MCF 10A (cell line): ENCODE measurements around the gene CROCC2. TPM values are rescaled to one million over a fixed set of nuclear protein-coding genes. Genes with fewer than 3 reads are reported as not detected.

Experiments
- BruUV-seq: library from RNA; stranded (reverse); fragments of 400-500 nt; replicated peaks from 2 replicates; lab custom pipeline; 2021; lab: Mats Ljungman, UMichigan
- CTCF ChIA-PET: fragments of 300-600 bp; sonication (Branson Sonifier 250); formaldehyde crosslinking; extraction: SDS; loops from one replicate; lab custom pipeline; 2021; ENCODE audit warnings: antibody characterized with exemption, inconsistent platforms; lab: Yijun Ruan, JAX
- POLR2A ChIA-PET: fragments of 300-600, 350-650 bp; sonication (Branson Sonifier 250); formaldehyde crosslinking; extraction: SDS; loops from one replicate; lab custom pipeline; 2020; ENCODE audit warnings: antibody characterized with exemption, inconsistent platforms; lab: Yijun Ruan, JAX
- DNase-seq: peaks from one replicate; pipeline ENCODE4 v3.0.0-alpha.2; 2018; ENCODE audit not compliant: unreplicated experiment
- H3K27ac Mint-ChIP-seq: one replicate; pipeline ENCODE4 v1.8.0; 2022; ENCODE audit warnings: mild to moderate bottlenecking, low read depth, mixed read lengths; ENCODE audit not compliant: unreplicated experiment
- H3K27me3 Mint-ChIP-seq: one replicate; pipeline ENCODE4 v1.8.0; 2022; ENCODE audit warnings: mixed read lengths; ENCODE audit not compliant: insufficient read depth, unreplicated experiment
- H3K36me3 Mint-ChIP-seq: one replicate; pipeline ENCODE4 v1.8.0; 2022; ENCODE audit warnings: mild to moderate bottlenecking, moderate library complexity, mixed read lengths; ENCODE audit not compliant: insufficient read depth, unreplicated experiment
- H3K4me1 Mint-ChIP-seq: one replicate; pipeline ENCODE4 v1.8.0; 2022; ENCODE audit warnings: mixed read lengths; ENCODE audit not compliant: insufficient read depth, unreplicated experiment
- H3K4me3 Mint-ChIP-seq: one replicate; pipeline ENCODE4 v1.8.0; 2022; ENCODE audit warnings: mild to moderate bottlenecking, moderate library complexity, mixed read lengths; ENCODE audit not compliant: unreplicated experiment
- H3K9me3 Mint-ChIP-seq: one replicate; pipeline ENCODE4 v1.8.0; 2022; ENCODE audit warnings: mixed read lengths; ENCODE audit not compliant: unreplicated experiment
- CTCF ChIP-seq: fragments of 200-600 bp; IDR thresholded peaks from one replicate; pipeline ENCODE4 v1.8.0; 2022; ENCODE audit warnings: antibody characterized with exemption, mild to moderate bottlenecking; ENCODE audit not compliant: unreplicated experiment
- intact Hi-C: fragments of 100-400 bp; cut with micrococcal nuclease; formaldehyde crosslinking; loops from 2 replicates; pipeline ENCODE4 v1.14.1; 2022
- total RNA-seq: library from RNA; stranded (reverse); gene quantifications from 2 replicates; pipeline ENCODE4 v1.2.3, GENCODE V29; 2022

CROCC2 gene
- total RNA-seq, 1 experiment from 2014 or later = not detected

DNA sequence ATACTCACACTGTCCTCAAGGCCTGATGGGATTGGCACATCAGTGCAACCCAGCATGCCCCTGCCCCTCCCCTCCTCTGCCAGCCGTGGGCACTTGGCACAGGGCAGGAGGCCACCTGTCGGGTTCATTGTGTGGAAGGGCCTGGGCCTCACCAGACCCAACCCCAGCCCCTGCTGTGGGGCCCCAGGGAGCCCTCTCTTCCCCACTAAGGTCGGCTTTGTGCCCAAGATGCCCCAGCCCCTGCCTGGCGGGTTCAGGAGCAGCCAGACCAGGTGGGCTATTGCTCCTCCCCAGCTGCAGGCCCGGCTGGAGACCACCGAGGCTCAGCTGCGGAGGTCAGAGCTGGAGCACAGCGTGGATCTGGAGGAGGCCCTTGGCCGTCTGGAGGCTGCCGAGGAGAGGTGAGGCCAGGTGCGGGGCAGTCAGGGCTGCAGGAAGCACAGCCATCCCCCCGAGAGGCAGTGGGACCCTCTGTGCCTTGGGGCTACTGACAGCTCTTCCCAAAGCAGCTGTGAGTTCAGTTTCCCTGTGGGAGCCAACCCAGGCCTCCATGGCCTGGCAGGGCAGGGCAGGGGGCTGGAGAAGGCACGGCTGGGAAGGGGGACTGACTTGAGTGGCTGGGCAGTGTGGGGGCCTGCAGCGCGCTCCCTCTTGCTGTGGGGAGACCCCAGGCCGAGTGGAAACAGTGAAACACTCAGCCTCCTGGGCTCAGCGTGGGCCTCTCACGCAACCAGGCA is 16.3 kb downstream of the CROCC2 start:
- no peak for DNase-seq
- Mint-ChIP-seq H3K27ac (no peak overlapping the region), H3K4me3 (no peak overlapping the region), H3K4me1 (peaks cover 8% of the 10 kb centered on the region), H3K36me3 (no peaks in the 10 kb centered on the region), H3K27me3 (no peaks in the 10 kb centered on the region), H3K9me3 (no peaks in the 10 kb centered on the region)
- BruUV-seq = no TSS peak
- TF ChIP-seq CTCF = no peak
- ChIA-PET POLR2A (interaction anchor here (1.0 kb wide), 1 partner anchor 139 kb away, joined by 6 read pairs; no protein-coding TSS in a partner anchor), CTCF (no interaction called here)
- intact Hi-C loops = no loop called here

- Mint-ChIP-seq H3K27ac (no peak overlapping the region), H3K9me3 (no peaks in the 10 kb centered on the region), H3K36me3 (no peaks in the 10 kb centered on the region), H3K4me3 (no peak overlapping the region), H3K27me3 (peaks cover 4% of the 10 kb centered on the region), H3K4me1 (peaks cover 8% of the 10 kb centered on the region)
- intact Hi-C loops = no loop called here
- ChIA-PET POLR2A (interaction anchor here (0.6 kb wide), 1 partner anchor 1643 kb away, joined by 3 read pairs; no protein-coding TSS in a partner anchor), CTCF (no interaction called here)
- TF ChIP-seq CTCF = no peak
- DNase-seq = no peak
- no TSS peak for BruUV-seq
Measured at GRCh38 chr2:240922982-240923537, 16.9 kb downstream of the CROCC2 start.

DNA sequence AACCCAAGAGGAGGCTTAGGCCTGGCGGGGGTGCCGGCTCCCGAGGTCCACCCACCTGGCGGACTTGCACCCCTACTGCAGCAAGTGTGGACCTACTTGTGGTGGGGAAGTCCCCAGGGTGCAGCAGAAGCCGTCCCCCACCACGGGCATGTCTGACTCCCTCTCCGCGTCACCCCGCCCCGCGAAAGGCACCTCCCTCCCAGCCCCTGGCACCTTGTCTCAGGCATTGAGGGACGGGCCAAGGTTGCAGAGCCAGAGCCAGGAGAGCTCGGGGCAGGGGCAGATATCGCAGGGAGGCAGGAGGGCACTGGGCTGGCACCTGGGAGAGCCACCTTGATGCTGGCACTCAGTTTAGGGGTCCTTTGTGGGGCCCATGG is 19.0 kb downstream of the CROCC2 start:
- POLR2A ChIA-PET = no interaction called here
- CTCF ChIA-PET = interaction anchor here (0.6 kb wide), 1 partner anchor 74 kb away, joined by 3 read pairs; no protein-coding TSS in a partner anchor
- intact Hi-C loops = no loop called here
- no peak overlapping the region for H3K4me3 Mint-ChIP-seq
- TF ChIP-seq CTCF = no peak
- DNase-seq = no peak
- H3K9me3 Mint-ChIP-seq = no peaks in the 10 kb centered on the region
- no peak overlapping the region for H3K27ac Mint-ChIP-seq
- H3K36me3 Mint-ChIP-seq = no peaks in the 10 kb centered on the region
- no TSS peak for BruUV-seq
- H3K27me3 Mint-ChIP-seq = peaks cover 17% of the 10 kb centered on the region
- H3K4me1 Mint-ChIP-seq = peaks cover 8% of the 10 kb centered on the region
